Colonic mucosa (tissue), 4 donors: ENCODE data around the gene FOS. TPM values are rescaled to one million over a fixed set of nuclear protein-coding genes. Genes with fewer than 3 reads are reported as not detected.

ENCODE experiments used
- DNase-seq: peaks from one replicate; pipeline ENCODE4 v3.0.0-alpha.2; 2020
- H3K27ac ChIP-seq: fragments of 200-600 bp; one replicate; pipeline ENCODE4 v1.8.0; 2021
- H3K27me3 ChIP-seq: fragments of 200-600 bp; one replicate; pipeline ENCODE4 v1.8.0; 2021
- H3K36me3 ChIP-seq: fragments of 200-600 bp; one replicate; pipeline ENCODE4 v1.8.0; 2021
- H3K4me1 ChIP-seq: fragments of 200-600 bp; one replicate; pipeline ENCODE4 v1.8.0; 2021; ENCODE audit warnings: mild to moderate bottlenecking
- H3K4me3 ChIP-seq: fragments of 200-600 bp; one replicate; pipeline ENCODE4 v1.8.0; 2021
- H3K9ac ChIP-seq, 2 donors: one replicate each; pipeline ENCODE4 v1.7.0; 2013; ENCODE audit warnings: control low read depth in 2 of 2, low read depth in 2 of 2, low read length in 2 of 2
- H3K9me3 ChIP-seq: fragments of 200-600 bp; one replicate; pipeline ENCODE4 v1.8.0; 2021
- CTCF ChIP-seq: fragments of 200-600 bp; IDR thresholded peaks from one replicate; pipeline ENCODE4 v1.8.0; 2022; ENCODE audit warnings: antibody characterized with exemption, mild to moderate bottlenecking
- intact Hi-C: fragments of 100-400 bp; cut with DNase I; formaldehyde crosslinking; loops from one replicate; pipeline ENCODE4 v1.14.1; 2022
- total RNA-seq, 2 donors: library from RNA; stranded (reverse); fragmentation: NEBNext Ultra II Directional in 1 of 2; extraction: Animal tissue kit (Norgen Biotek cat#: 25700) in 1 of 2; gene quantifications; one replicate each; pipeline ENCODE4 v1.2.1, GENCODE V29; 2021
- donor health status: healthy.
- donor health status: DM: no; HTN: no; CAD: no.
- donor health status: DM: no; HTN: no; CAD: no.

The FOS gene
- total RNA-seq, 2 donors from 2014 or later = 86.9 to 98.4 TPM

GRCh38 chr14:75317148-75317547 is 38.5 kb downstream of the FOS start:
- intact Hi-C loops = no loop called here
- no peak overlapping the region for H3K27ac ChIP-seq
- no peaks in the 10 kb centered on the region for H3K9me3 ChIP-seq
- no peaks in the 10 kb centered on the region for H3K4me1 ChIP-seq
- H3K27me3 ChIP-seq = no peaks in the 10 kb centered on the region
- H3K9ac ChIP-seq = no peak overlapping the region
- H3K4me3 ChIP-seq = no peak overlapping the region
- DNase-seq = no peak
- no peak for TF ChIP-seq CTCF
- H3K36me3 ChIP-seq = no peaks in the 10 kb centered on the region

- Histone ChIP-seq H3K27ac (no peak overlapping the region), H3K4me3 (no peak overlapping the region), H3K27me3 (no peaks in the 10 kb centered on the region), H3K4me1 (no peaks in the 10 kb centered on the region), H3K9ac (no peak overlapping the region), H3K9me3 (no peaks in the 10 kb centered on the region), H3K36me3 (no peaks in the 10 kb centered on the region)
- no peak for DNase-seq
- no peak for TF ChIP-seq CTCF
- intact Hi-C loops = no loop called here
Measured at GRCh38 chr14:75318353-75318752, 39.7 kb downstream of the FOS start.

- no peak overlapping the region for H3K4me3 ChIP-seq
- no peak for DNase-seq
- intact Hi-C loops = no loop called here
- TF ChIP-seq CTCF = no peak
- no peak overlapping the region for H3K27ac ChIP-seq
- H3K36me3 ChIP-seq = no peaks in the 10 kb centered on the region
- no peaks in the 10 kb centered on the region for H3K4me1 ChIP-seq
- H3K9ac ChIP-seq = no peak overlapping the region
- H3K27me3 ChIP-seq = no peaks in the 10 kb centered on the region
- no peaks in the 10 kb centered on the region for H3K9me3 ChIP-seq
Measured at GRCh38 chr14:75319021-75319420, 40.4 kb downstream of the FOS start.

- Histone ChIP-seq H3K9ac (no peak overlapping the region), H3K9me3 (no peaks in the 10 kb centered on the region), H3K27me3 (no peaks in the 10 kb centered on the region), H3K4me1 (no peaks in the 10 kb centered on the region), H3K4me3 (no peak overlapping the region), H3K27ac (no peak overlapping the region), H3K36me3 (no peaks in the 10 kb centered on the region)
- no peak for TF ChIP-seq CTCF
- intact Hi-C loops = no loop called here
- DNase-seq = no peak
Measured at GRCh38 chr14:75320196-75320595, 41.6 kb downstream of the FOS start.

GRCh38 chr14:75322746-75323145 is 44.1 kb downstream of the FOS start:
- no peak for DNase-seq
- Histone ChIP-seq H3K9me3 (no peaks in the 10 kb centered on the region), H3K27me3 (no peaks in the 10 kb centered on the region), H3K4me1 (no peaks in the 10 kb centered on the region), H3K4me3 (no peak overlapping the region), H3K27ac (no peak overlapping the region), H3K36me3 (no peaks in the 10 kb centered on the region), H3K9ac (no peak overlapping the region)
- TF ChIP-seq CTCF = no peak
- intact Hi-C loops = no loop called here

GRCh38 chr14:75323571-75323970 is 44.9 kb downstream of the FOS start:
- Histone ChIP-seq H3K27ac (no peak overlapping the region), H3K36me3 (no peaks in the 10 kb centered on the region), H3K9me3 (no peaks in the 10 kb centered on the region), H3K27me3 (no peaks in the 10 kb centered on the region), H3K4me3 (no peak overlapping the region), H3K9ac (no peak overlapping the region), H3K4me1 (no peaks in the 10 kb centered on the region)
- intact Hi-C loops = no loop called here
- DNase-seq = no peak
- TF ChIP-seq CTCF = no peak
